SK-N-SH (cell line): ENCODE data around the gene TUBA4A. TPM values are rescaled to one million over a fixed set of nuclear protein-coding genes. Genes with fewer than 3 reads are reported as not detected.

ENCODE experiments used
- polyA plus RNA-seq, 3 experiments: library from polyadenylated mRNA; depleted of rRNA; stranded (reverse); fragments of >200 nt; gene quantifications; 2 replicates each; pipeline ENCODE4 v1.2.3, GENCODE V29; 2012
- small RNA-seq, 7 experiments: library from RNA; depleted of rRNA; stranded (forward); fragments of <200 nt; gene quantifications; one replicate each; pipeline ENCODE3, GENCODE V24; 2012

Gene TUBA4A
- polyA plus RNA-seq, 1 of the 3 experiments (the other 2 are of a cell fraction): 6.2 TPM

Small RNA genes within 50 kb of the gene (small RNA-seq; reads per million reads assigned to genes)
- gene MIR153-1: 0 to 2.9 (median 0) reads per million in 7 experiments

Other genes starting within 250 kb of the TUBA4A start
- gene CFAP65, start 212.4 kb downstream of the TUBA4A start, polyA plus RNA-seq (2012; rRNA removed): 0.95 and 1.7 TPM in 2 replicates
- 0.03 TPM in 1 of 2 replicates, not detected in the other for gene IHH, start 193.0 kb downstream of the TUBA4A start, polyA plus RNA-seq (2012; rRNA removed)
- gene NHEJ1, start 93.1 kb downstream of the TUBA4A start, polyA plus RNA-seq (2012; rRNA removed): 16.3 and 21.0 TPM in 2 replicates
- 2.1 and 3.5 TPM in 2 replicates for gene SLC23A3, start 83.9 kb downstream of the TUBA4A start, polyA plus RNA-seq (2012; rRNA removed)
- gene CNPPD1, start 77.0 kb downstream of the TUBA4A start, polyA plus RNA-seq (2012; rRNA removed): 75.9 and 84.1 TPM in 2 replicates
- gene RETREG2, start 75.6 kb downstream of the TUBA4A start, polyA plus RNA-seq (2012; rRNA removed): 74.6 and 94.8 TPM in 2 replicates
- gene ZFAND2B, start 47.1 kb downstream of the TUBA4A start, polyA plus RNA-seq (2012; rRNA removed): 39.9 and 46.9 TPM in 2 replicates
- gene ABCB6, start 35.0 kb downstream of the TUBA4A start, polyA plus RNA-seq (2012; rRNA removed): 26.5 and 27.4 TPM in 2 replicates
- 29.6 and 33.2 TPM in 2 replicates for gene ATG9A, start 24.3 kb downstream of the TUBA4A start, polyA plus RNA-seq (2012; rRNA removed)
- 22.3 and 30.8 TPM in 2 replicates for gene ANKZF1, start 24.1 kb downstream of the TUBA4A start, polyA plus RNA-seq (2012; rRNA removed)
- 11.7 and 14.1 TPM in 2 replicates for gene GLB1L, start 8.5 kb downstream of the TUBA4A start, polyA plus RNA-seq (2012; rRNA removed)
- 57.6 and 78.6 TPM in 2 replicates for gene STK16, start 8.4 kb downstream of the TUBA4A start, polyA plus RNA-seq (2012; rRNA removed)
- gene TUBA4B, start 675 bp downstream of the TUBA4A start, polyA plus RNA-seq (2012; rRNA removed): 0.03 TPM in 1 of 2 replicates, not detected in the other
- gene DNAJB2, start 25.4 kb upstream of the TUBA4A start, polyA plus RNA-seq (2012; rRNA removed): 37.2 and 39.9 TPM in 2 replicates
- 7.4 and 9.5 TPM in 2 replicates for gene PTPRN, start 55.5 kb upstream of the TUBA4A start, polyA plus RNA-seq (2012; rRNA removed)
- gene RESP18, start 78.8 kb upstream of the TUBA4A start, polyA plus RNA-seq (2012; rRNA removed): not detected in 2 replicates
- gene DNPEP, start 134.0 kb upstream of the TUBA4A start, polyA plus RNA-seq (2012; rRNA removed): 80.7 and 92.6 TPM in 2 replicates
- gene DES, start 164.5 kb upstream of the TUBA4A start, polyA plus RNA-seq (2012; rRNA removed): 0.21 and 0.28 TPM in 2 replicates
- gene SPEG, start 180.9 kb upstream of the TUBA4A start, polyA plus RNA-seq (2012; rRNA removed): 98.3 and 107 TPM in 2 replicates
- gene GMPPA, start 245.0 kb upstream of the TUBA4A start, polyA plus RNA-seq (2012; rRNA removed): 61.3 and 75.1 TPM in 2 replicates